ENCODE measurements around the gene LDLRAD3. TPM values are rescaled to one million over a fixed set of nuclear protein-coding genes. Genes with fewer than 3 reads are reported as not detected.

Gene LDLRAD3
- total RNA-seq, 1 experiment from 2014 or later = 11.4 TPM

DNA sequence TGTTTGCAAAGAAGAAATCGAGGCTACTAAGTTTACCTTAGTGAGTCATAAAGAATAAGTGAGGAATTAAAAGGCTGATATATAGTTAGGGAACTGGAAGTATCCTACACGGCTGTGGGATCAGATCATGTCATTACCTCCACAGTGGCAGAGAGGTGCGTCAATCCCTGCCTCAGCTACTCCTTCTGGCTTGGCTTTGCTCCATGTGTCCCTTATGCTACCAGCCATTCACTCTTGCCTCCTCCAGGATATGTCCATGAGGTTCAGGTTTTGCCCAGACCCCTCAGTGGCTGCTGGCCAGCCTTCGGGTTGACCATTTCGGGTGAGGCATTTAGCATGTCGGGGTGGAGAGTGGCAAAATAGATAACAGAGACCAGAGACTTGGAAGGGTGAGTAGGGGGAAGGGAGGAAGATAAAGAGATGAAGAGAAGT lies 153.4 kb downstream of the LDLRAD3 start:
- Histone ChIP-seq H3K27me3 (ENCODE audit: control insufficient read depth, insufficient read depth, low read length) (no peaks in the 10 kb centered on the region), H3K36me3 (replicated peaks; ENCODE audit: control insufficient read depth, insufficient read depth, low read length) (peaks cover 3% of the 10 kb centered on the region; the same call in 1 of the 2 replicates), H3K4me3 (ENCODE audit: insufficient read depth, low read depth, low read length) (no peak overlapping the region)
- no peak for DNase-seq

DNA sequence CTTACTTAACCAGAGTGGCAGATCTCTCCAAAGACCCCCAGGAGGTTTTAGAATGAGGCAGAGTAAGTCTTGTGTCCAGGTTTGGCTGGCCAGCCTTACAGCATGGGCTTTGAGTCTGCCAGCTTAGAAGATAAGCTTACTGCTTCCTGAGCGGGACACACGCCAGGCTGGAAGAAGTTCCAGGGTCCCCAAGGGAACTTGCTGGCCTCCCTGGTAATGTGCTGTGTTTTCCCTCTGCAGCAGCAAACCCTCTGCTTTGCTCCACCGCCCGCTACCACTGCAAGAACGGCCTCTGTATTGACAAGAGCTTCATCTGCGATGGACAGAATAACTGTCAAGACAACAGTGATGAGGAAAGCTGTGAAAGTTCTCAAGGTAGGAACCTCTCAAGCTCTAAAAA lies 154.2 kb downstream of the LDLRAD3 start:
- no peak for DNase-seq
- Histone ChIP-seq H3K27me3 (ENCODE audit: control insufficient read depth, insufficient read depth, low read length) (no peaks in the 10 kb centered on the region), H3K4me3 (ENCODE audit: insufficient read depth, low read depth, low read length) (no peak overlapping the region), H3K36me3 (replicated peaks; ENCODE audit: control insufficient read depth, insufficient read depth, low read length) (peaks cover 3% of the 10 kb centered on the region; the same call in 1 of the 2 replicates)

DNA sequence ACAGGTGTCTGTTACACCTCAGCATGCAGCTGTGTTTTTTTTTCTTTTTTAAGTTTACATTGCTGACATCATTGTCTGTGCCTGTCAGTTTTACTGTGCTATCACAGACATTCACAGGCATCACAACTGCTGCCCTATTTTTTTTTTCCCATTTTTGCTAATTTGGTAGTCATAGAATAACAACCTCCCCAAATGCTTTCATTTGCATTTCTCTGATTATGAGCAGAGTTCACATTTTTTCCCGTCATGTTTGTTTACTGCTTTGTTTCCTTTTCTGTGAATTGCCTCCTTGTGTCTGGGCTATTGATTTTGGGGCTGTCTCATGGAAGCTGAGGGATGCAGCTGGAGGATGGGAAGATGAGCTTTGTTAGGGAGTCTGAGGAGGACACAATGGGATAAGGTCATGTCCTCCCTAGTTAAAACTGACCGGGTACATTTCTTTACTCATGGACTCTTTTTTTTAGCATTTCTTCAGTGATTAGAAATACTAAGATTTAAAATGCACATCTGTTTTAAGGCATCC lies 155.1 kb downstream of the LDLRAD3 start:
- peaks cover 3% of the 10 kb centered on the region; the same call in 1 of the 2 replicates for H3K36me3 ChIP-seq (replicated peaks; ENCODE audit: control insufficient read depth, insufficient read depth, low read length)
- no peak overlapping the region for H3K4me3 ChIP-seq (ENCODE audit: insufficient read depth, low read depth, low read length)
- DNase-seq = no peak
- H3K27me3 ChIP-seq (ENCODE audit: control insufficient read depth, insufficient read depth, low read length) = no peaks in the 10 kb centered on the region

DNA sequence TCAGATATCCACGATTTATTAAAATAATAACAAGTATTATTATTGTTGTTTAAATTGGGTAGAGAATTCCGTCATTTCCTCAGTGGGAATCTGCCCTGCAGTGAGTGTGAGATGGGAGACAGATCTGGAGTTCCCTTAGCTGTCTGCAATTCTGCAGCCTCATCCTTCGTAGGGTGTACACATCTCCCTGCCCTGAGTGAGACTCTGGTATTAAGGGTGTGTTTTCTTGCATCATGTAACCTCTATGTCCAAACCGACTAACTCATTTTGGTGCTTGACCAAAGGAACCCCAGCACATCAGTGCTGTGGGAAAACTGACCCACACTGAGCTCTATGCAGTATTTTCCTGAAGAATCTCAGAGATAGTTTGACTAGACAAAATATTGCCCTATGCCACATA lies 157.6 kb downstream of the LDLRAD3 start:
- H3K4me3 ChIP-seq (ENCODE audit: insufficient read depth, low read depth, low read length) = no peak overlapping the region
- no peaks in the 10 kb centered on the region for H3K27me3 ChIP-seq (ENCODE audit: control insufficient read depth, insufficient read depth, low read length)
- peaks cover 1% of the 10 kb centered on the region; the same call in 1 of the 2 replicates for H3K36me3 ChIP-seq (replicated peaks; ENCODE audit: control insufficient read depth, insufficient read depth, low read length)
- DNase-seq = no peak

DNA sequence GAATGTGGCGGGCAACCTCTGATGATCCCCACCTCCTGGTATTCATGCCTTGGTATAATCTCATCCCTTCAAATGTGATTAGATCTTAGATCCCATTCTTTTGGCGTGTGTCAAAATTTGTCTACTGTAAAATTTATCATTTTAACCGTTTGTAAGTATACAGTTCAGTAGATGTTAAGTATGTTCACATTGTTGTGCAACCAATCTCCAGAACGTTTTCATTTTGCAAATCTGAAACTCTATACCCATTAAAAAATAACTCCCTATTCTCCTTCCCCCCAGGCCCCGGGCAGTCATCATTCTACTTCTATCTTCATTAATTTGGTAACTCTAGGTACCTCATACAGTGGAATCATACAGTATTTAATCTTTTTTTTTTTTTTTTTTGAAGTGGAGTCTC lies 159.0 kb downstream of the LDLRAD3 start:
- Histone ChIP-seq H3K27me3 (ENCODE audit: control insufficient read depth, insufficient read depth, low read length) (no peaks in the 10 kb centered on the region), H3K36me3 (replicated peaks; ENCODE audit: control insufficient read depth, insufficient read depth, low read length) (peaks cover 1% of the 10 kb centered on the region; the same call in 1 of the 2 replicates), H3K4me3 (ENCODE audit: insufficient read depth, low read depth, low read length) (no peak overlapping the region)
- no peak for DNase-seq

DNA sequence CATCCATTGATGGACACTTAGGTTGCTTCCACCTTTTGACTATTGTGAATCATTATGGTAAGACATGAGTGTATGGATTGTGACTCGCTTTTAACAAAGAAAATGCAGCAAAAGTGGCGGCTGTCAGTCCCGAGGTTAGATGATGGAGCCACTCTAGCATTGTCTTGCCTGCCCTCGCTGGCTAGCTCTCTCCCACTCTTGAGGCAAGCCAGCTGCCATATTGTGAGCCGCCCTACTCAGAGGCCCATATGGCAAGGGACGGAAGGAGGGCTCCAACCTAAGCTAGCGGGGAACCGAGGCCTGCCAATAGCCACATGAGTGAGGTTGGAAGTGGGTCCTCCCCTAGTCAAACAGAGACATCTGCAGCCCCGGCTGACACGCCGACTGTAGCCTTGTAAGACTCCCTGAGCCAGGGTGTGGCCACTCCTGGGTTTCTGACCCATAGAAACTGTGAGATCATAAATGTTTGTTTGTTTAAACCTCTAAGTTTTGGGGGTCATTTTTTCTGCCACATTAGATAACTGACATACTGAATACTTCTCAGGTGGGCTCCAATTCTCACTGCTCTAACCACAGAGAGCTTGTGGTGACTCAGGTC lies 160.2 kb downstream of the LDLRAD3 start:
- H3K36me3 ChIP-seq (replicated peaks; ENCODE audit: control insufficient read depth, insufficient read depth, low read length) = peaks cover 1% of the 10 kb centered on the region; the same call in 1 of the 2 replicates
- H3K27me3 ChIP-seq (ENCODE audit: control insufficient read depth, insufficient read depth, low read length) = no peaks in the 10 kb centered on the region
- no peak overlapping the region for H3K4me3 ChIP-seq (ENCODE audit: insufficient read depth, low read depth, low read length)
- DNase-seq = no peak

DNA sequence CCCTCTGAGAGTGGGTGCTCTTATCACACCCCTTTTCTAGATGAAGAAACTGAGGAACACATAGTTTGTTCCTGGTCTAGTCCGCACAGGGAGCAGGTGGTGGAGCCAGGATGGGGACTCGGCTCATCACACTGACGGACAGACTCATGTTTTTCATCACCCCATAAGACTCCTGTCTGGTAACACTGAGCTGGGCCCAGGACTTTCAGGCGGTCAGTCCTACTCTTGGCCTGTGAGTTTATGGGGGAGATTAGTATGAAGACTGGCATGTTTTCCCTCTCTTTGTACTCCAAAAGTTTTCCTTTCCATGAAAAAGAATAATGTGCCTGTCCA lies 160.8 kb downstream of the LDLRAD3 start:
- H3K36me3 ChIP-seq (replicated peaks; ENCODE audit: control insufficient read depth, insufficient read depth, low read length) = peaks cover 1% of the 10 kb centered on the region; the same call in 1 of the 2 replicates
- H3K27me3 ChIP-seq (ENCODE audit: control insufficient read depth, insufficient read depth, low read length) = no peaks in the 10 kb centered on the region
- H3K4me3 ChIP-seq (ENCODE audit: insufficient read depth, low read depth, low read length) = no peak overlapping the region
- DNase-seq = peak; percentile 18

DNA sequence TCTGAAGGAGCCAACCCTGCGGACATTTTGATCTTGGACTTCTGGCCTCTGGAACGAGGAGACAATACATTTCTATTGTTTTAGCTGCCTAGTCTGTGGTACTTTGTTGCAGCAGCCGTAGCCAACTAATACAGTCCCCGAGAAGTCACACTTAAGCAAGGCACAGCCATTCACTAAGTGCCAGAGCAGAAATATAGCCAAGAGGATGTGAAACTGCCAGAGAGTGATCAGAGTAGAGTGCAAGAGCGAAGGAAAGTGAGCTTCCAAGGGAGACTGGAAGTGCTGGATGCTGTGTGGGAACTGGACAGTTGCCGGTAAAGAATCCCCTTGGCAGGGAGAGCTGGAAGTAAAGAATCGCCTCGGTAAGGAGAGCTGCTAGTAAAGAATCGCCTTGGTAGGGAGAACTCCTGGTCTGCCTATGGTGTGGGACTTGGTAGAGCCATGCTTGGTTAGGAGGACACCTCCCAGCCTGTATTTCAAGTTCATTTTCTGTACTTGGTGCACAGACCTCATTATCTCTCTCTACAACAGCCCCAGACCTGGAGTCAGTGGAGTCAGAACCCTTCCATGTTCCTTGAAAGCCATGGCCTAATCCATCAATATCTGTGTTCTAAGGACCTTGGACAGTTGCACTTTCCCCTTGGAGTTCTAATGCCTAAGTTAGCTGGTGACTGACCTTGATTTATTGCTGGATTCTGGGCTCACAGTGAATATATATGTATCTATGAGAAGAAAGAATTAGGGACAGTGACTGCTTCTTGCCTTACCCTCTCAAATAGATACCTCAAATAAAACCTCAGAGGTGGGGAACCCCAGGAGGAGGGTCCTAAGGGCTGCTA lies 162.1 kb downstream of the LDLRAD3 start:
- no peak overlapping the region for H3K4me3 ChIP-seq (ENCODE audit: insufficient read depth, low read depth, low read length)

DNA sequence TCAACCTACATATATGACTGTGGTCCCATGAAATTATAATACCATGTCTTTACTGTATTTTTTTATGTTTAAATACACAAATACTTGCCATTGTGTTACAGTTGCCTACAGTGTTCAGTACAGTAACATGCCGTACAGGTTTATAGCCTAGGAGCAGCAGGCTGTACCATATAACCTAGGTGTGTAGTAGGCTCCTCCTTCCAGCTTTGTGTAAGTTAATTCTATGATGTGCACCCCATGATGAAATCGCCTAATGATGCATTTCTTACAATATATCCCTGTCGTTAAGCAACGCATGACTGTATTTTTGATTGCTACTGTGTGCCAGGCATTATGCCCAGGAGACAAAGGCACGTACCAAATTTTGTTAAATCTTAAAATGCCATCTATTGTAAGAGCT lies 163.7 kb downstream of the LDLRAD3 start:
- no peak for DNase-seq
- Histone ChIP-seq H3K36me3 (replicated peaks; ENCODE audit: control insufficient read depth, insufficient read depth, low read length) (no peaks in the 10 kb centered on the region), H3K27me3 (ENCODE audit: control insufficient read depth, insufficient read depth, low read length) (no peaks in the 10 kb centered on the region), H3K4me3 (ENCODE audit: insufficient read depth, low read depth, low read length) (no peak overlapping the region)

More for the DNA sequence above, 162.1 kb downstream of the LDLRAD3 start:
- no peaks in the 10 kb centered on the region for H3K27me3 ChIP-seq (ENCODE audit: control insufficient read depth, insufficient read depth, low read length)
- DNase-seq = no peak
- no peaks in the 10 kb centered on the region for H3K36me3 ChIP-seq (replicated peaks; ENCODE audit: control insufficient read depth, insufficient read depth, low read length)

DNA sequence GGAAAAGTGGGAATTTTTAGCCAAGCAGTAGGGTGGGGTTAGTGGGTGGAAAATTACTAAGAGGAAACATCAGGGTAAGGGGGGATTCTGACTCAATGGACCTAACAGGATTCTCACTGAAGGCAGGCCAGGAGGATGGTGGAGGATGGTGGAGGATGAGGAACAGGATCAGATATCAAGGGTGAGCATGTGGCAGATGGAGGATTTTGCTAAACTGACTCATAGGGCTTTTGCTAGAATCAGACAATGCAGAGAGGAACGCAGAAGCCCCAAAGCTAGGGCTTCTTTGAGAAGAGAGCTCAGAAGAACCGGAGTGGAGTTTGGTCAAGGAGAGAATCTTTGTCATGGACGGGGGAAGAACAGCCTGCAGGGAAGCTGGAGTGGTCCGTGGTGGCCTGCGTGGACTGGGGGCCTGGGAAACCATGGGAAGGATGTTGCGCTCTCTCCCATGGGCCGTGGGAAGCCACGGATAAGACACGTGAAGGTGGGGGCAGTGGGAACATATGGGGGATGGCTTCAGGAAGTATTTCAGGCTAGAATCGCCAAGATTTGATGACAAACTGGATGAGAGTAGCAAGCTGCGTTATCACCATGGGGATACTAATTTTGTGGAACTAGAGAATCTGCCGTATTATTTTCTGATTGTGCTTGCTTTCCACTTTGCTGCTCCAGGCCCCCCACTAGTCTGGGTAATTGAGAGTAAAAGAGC lies 165.2 kb downstream of the LDLRAD3 start:
- no peak for DNase-seq
- Histone ChIP-seq H3K27me3 (ENCODE audit: control insufficient read depth, insufficient read depth, low read length) (no peaks in the 10 kb centered on the region), H3K4me3 (ENCODE audit: insufficient read depth, low read depth, low read length) (no peak overlapping the region), H3K36me3 (replicated peaks; ENCODE audit: control insufficient read depth, insufficient read depth, low read length) (no peaks in the 10 kb centered on the region)

DNA sequence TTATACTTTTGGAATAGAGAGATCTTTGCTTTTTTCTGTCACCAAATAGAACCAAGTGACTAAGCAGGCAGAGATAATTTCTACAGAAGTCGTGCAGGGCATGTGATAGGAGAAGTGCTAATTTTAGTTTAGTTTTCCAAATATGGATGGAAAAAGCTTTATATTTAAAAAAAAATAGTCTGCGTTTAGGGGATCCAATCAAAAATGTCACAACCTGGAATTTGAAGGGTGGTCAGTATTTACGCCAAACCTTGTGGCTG lies 165.7 kb downstream of the LDLRAD3 start:
- H3K4me3 ChIP-seq (ENCODE audit: insufficient read depth, low read depth, low read length) = no peak overlapping the region
- DNase-seq = no peak
- H3K27me3 ChIP-seq (ENCODE audit: control insufficient read depth, insufficient read depth, low read length) = no peaks in the 10 kb centered on the region
- no peaks in the 10 kb centered on the region for H3K36me3 ChIP-seq (replicated peaks; ENCODE audit: control insufficient read depth, insufficient read depth, low read length)

DNA sequence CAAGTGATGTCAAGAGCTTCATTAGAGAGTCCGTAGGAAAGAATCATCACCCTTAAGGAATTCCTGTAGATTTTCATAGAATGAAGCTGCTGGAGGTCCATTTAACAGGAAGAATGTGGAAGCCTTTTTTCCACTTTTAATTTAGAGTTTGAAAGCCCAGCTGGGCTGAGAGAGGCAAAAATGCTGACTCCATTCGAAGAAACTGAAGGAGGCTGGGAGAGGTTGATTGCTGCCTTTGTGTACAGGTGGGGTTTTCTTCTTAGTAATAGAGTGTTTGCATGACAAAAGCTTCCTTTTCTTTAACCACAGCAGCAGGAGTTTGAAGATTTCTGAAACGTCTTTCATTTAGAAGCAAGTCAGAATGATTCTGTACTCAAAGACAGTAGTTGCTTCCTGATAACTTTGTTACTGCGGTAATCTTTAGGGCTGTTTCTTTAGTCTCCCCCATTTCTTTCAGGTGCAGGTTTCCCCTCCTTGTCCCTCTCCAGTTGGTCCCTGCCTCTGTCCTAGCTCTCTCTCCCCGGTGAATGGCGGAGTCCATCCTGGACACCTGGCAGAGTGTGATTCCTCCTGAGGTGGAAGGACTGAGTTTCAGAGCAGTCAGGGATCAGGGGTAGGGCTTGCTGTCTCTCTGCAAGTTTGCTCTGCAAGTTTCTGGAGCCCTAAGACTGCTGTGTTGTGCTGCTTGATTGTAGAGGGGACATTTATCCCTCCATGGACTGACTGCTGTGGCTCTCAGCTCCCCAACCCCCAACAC lies 166.2 kb downstream of the LDLRAD3 start:
- peak; percentile 68 for DNase-seq
- Histone ChIP-seq H3K27me3 (ENCODE audit: control insufficient read depth, insufficient read depth, low read length) (no peaks in the 10 kb centered on the region), H3K4me3 (ENCODE audit: insufficient read depth, low read depth, low read length) (no peak overlapping the region), H3K36me3 (replicated peaks; ENCODE audit: control insufficient read depth, insufficient read depth, low read length) (no peaks in the 10 kb centered on the region)

DNA sequence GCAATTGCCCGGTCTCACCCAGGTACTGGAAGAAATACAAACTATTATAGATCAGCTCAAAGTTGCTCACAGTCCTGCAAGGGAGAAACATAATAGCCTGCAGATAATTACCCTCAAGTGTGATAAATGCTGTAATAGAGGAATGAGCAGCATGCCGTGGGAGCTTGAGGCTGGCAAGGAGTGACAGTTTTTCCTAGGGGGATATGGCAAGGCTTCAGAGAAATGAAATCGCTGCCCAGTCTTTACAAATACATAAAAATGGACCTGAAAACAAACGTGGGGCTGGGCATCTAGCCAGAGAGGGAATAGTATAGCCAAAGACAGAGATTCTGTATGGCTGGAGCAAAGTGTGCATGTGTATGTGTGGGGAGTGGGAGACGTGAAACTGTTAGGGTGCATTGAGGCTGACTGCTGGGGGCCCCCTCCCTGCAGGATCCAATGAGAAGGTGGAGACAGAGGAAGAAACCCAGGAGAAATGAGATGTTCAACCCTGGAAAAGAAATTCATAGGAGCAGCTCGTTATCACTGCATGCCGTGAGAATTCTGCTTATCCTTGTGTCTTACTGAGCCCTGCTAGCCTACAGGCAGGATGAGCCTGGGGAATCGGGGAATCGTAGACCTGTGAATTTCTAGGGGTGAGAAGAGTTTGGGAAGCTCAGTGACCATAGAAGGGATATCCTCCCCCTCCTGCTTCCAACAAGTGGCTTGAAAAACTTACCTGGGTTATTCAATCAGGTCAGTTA lies 167.0 kb downstream of the LDLRAD3 start:
- no peak for DNase-seq
- Histone ChIP-seq H3K4me3 (ENCODE audit: insufficient read depth, low read depth, low read length) (no peak overlapping the region), H3K27me3 (ENCODE audit: control insufficient read depth, insufficient read depth, low read length) (no peaks in the 10 kb centered on the region), H3K36me3 (replicated peaks; ENCODE audit: control insufficient read depth, insufficient read depth, low read length) (no peaks in the 10 kb centered on the region; the same call in 1 of the 2 replicates)

DNA sequence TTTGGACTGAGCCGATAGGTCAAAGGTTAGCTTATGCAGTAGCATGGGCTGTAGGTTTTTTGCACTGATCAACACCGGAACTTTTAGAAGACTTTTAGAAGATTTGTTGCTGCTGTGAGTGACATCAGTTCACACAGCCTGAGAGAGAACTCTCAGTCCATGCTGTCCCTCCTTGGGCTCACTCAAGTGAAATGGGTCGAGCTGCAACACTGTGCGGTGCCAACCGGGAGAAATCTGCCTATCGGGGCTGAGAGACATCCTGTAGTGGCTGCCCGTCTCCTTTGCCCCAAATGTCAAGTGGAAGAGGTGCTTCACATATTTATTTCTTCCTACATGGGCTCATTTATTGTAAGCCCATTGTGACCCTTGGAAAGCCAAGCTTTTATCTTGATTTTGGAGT lies 170.2 kb downstream of the LDLRAD3 start:
- Histone ChIP-seq H3K36me3 (replicated peaks; ENCODE audit: control insufficient read depth, insufficient read depth, low read length) (no peaks in the 10 kb centered on the region; the same call in 1 of the 2 replicates), H3K27me3 (ENCODE audit: control insufficient read depth, insufficient read depth, low read length) (no peaks in the 10 kb centered on the region), H3K4me3 (ENCODE audit: insufficient read depth, low read depth, low read length) (no peak overlapping the region)
- no peak for DNase-seq

All from H7 (cell line).